Endothelial cell of umbilical vein (primary cell): ENCODE data around the gene TOM1L2. TPM values are rescaled to one million over a fixed set of nuclear protein-coding genes. Genes with fewer than 3 reads are reported as not detected.

ENCODE experiments used
- BruUV-seq: library from RNA; stranded (reverse); fragments of 400-500 nt; replicated peaks from 2 replicates; lab custom pipeline; 2021; lab: Mats Ljungman, UMichigan
- CTCF ChIA-PET: fragments of 300-600, 350-600 bp; sonication (Branson Sonifier 250); formaldehyde crosslinking; loops from one replicate; lab custom pipeline; 2021; ENCODE audit warnings: antibody characterized with exemption, inconsistent platforms; lab: Charles Lee
- POLR2A ChIA-PET: fragments of 300-600, 350-600 bp; sonication (Branson Sonifier 250); formaldehyde crosslinking; loops from one replicate; lab custom pipeline; 2021; ENCODE audit warnings: antibody characterized with exemption, inconsistent platforms; lab: Charles Lee
- DNase-seq: peaks from one replicate; pipeline ENCODE4 v3.0.0-alpha.2; 2011; ENCODE audit warnings: low read depth, low spot score
- FAIRE-seq: peaks from 2 replicates; lab custom pipeline; 2011; peaks lifted over from hg19 to GRCh38; lab: Jason Lieb, UNC
- H2AFZ ChIP-seq: 2 replicates; pipeline ENCODE4 v1.6.0; 2012; ENCODE audit warnings: low read depth, low read length, control low read depth, inconsistent platforms
- H3K27ac ChIP-seq: 2 replicates; pipeline ENCODE4 v1.5.1; 2011; ENCODE audit warnings: low read depth, mild to moderate bottlenecking, control low read depth, low read length, moderate library complexity; ENCODE audit not compliant: insufficient read depth
- H3K27me3 ChIP-seq, 2 experiments: 2 replicates each; pipeline versions ENCODE4 v1.6.0 to v1.6.1; 2011; ENCODE audit warnings: low read length in 2 of 2, mixed read lengths in 1 of 2; ENCODE audit not compliant: control insufficient read depth in 2 of 2, insufficient read depth in 2 of 2
- H3K36me3 ChIP-seq, 2 experiments: 2 replicates in 1 of 2; 3 replicates in 1 of 2; pipeline ENCODE4 v1.5.1; 2011; ENCODE audit warnings: low read length in 2 of 2, mild to moderate bottlenecking in 1 of 2, moderate library complexity in 1 of 2; ENCODE audit not compliant: control insufficient read depth in 2 of 2, insufficient read depth in 2 of 2; ENCODE audit errors: extremely low read depth in 1 of 2
- H3K4me1 ChIP-seq: 3 replicates; pipeline ENCODE4 v1.5.1; 2011; ENCODE audit warnings: mild to moderate bottlenecking, low read length; ENCODE audit not compliant: control insufficient read depth, insufficient read depth; ENCODE audit errors: extremely low read depth
- H3K4me2 ChIP-seq: 2 replicates; pipeline ENCODE4 v1.6.1; 2011; ENCODE audit warnings: low read length, control low read depth, mixed read lengths; ENCODE audit not compliant: insufficient read depth
- H3K4me3 ChIP-seq, 3 experiments: fragments of 200-600 bp in 1 of 3; sonication (generic), shearing (Covaris generic) in 1 of 3; replicated peaks in 1 of 3; 2 replicates each; pipeline ENCODE4 v1.5.1; 2011 to 2016; ENCODE audit warnings: control low read depth in 3 of 3, low read length in 3 of 3, mild to moderate bottlenecking in 2 of 3, inconsistent platforms in 1 of 3, low read depth in 1 of 3, moderate library complexity in 1 of 3; ENCODE audit not compliant: insufficient read depth in 1 of 3
- H3K79me2 ChIP-seq: 2 replicates; pipeline ENCODE4 v1.6.0; 2012; ENCODE audit warnings: low read length, inconsistent platforms; ENCODE audit not compliant: control insufficient read depth, insufficient read depth
- H3K9ac ChIP-seq: replicated peaks from 2 replicates; pipeline ENCODE3; 2011; ENCODE audit warnings: low read length, control low read depth; ENCODE audit not compliant: insufficient read depth; ENCODE audit errors: extremely low read depth
- H3K9me1 ChIP-seq: replicated peaks from 3 replicates; pipeline ENCODE4 v1.6.0; 2011; ENCODE audit warnings: mild to moderate bottlenecking, low read length; ENCODE audit not compliant: control insufficient read depth, insufficient read depth; ENCODE audit errors: extremely low read depth
- H3K9me3 ChIP-seq: replicated peaks from 2 replicates; pipeline ENCODE4 v1.5.1; 2012; ENCODE audit warnings: low read length, inconsistent platforms; ENCODE audit not compliant: control insufficient read depth, insufficient read depth
- H4K20me1 ChIP-seq: replicated peaks from 2 replicates; pipeline ENCODE3; 2011; ENCODE audit warnings: mild to moderate bottlenecking, low read length; ENCODE audit not compliant: control insufficient read depth, insufficient read depth; ENCODE audit errors: extremely low read depth
- EZH2 ChIP-seq: IDR thresholded peaks from 2 replicates; pipeline ENCODE4 v1.6.1; 2012; ENCODE audit warnings: borderline replicate concordance, low read depth, mild to moderate bottlenecking, moderate library complexity, low read length, inconsistent platforms; ENCODE audit not compliant: severe bottlenecking
- FOS ChIP-seq: IDR thresholded peaks from 2 replicates; pipeline ENCODE4 v1.6.1; 2011; ENCODE audit warnings: mild to moderate bottlenecking, low read length, moderate library complexity, borderline replicate concordance; ENCODE audit not compliant: insufficient read depth
- GATA2 ChIP-seq: IDR thresholded peaks from 2 replicates; pipeline ENCODE4 v1.7.0; 2011; ENCODE audit warnings: low read depth, mild to moderate bottlenecking, moderate library complexity, mixed read lengths, low read length; ENCODE audit not compliant: insufficient read length, insufficient read depth
- JUN ChIP-seq: IDR thresholded peaks from 2 replicates; pipeline ENCODE4 v1.6.1; 2011; ENCODE audit warnings: borderline replicate concordance, low read depth; ENCODE audit not compliant: insufficient read length, insufficient read depth
- MYC ChIP-seq: IDR thresholded peaks from one replicate; pipeline ENCODE4 v1.6.1; 2011; ENCODE audit warnings: mild to moderate bottlenecking, low read depth, low read length
- POLR2A ChIP-seq: IDR thresholded peaks from 2 replicates; pipeline ENCODE4 v1.6.1; 2012; ENCODE audit warnings: low read depth, mild to moderate bottlenecking, control low read depth, low read length
- POLR2AphosphoS5 ChIP-seq: IDR thresholded peaks from 2 replicates; pipeline ENCODE4 v1.6.1; 2012; ENCODE audit warnings: low read depth, mild to moderate bottlenecking, control low read depth, low read length, moderate library complexity; ENCODE audit not compliant: insufficient read depth
- dilution Hi-C: fragments of 300-500 bp; cut with MboI; formaldehyde crosslinking; loops from one replicate; pipeline ENCODE4 v1.15.0; 2019; ENCODE audit warnings: low sequenced_read_pairs; ENCODE audit not compliant: extremely low pct_ligation_motif_present
- intact Hi-C: fragments of 100-400 bp; cut with micrococcal nuclease; formaldehyde crosslinking; loops from one replicate; pipeline ENCODE4 v1.10.0; 2022
- polyA plus RNA-seq, 4 experiments: library from polyadenylated mRNA; depleted of rRNA in 3 of 4; stranded (reverse) in 3 of 4; unstranded in 1 of 4; fragments of >200 nt; gene quantifications; 2 replicates each; pipeline versions ENCODE4 v1.2.1 to v1.2.3, GENCODE V29; 2011 to 2012; ENCODE audit warnings: missing spikeins in 1 of 4
- total RNA-seq: library from RNA; stranded (reverse); gene quantifications from 2 replicates; pipeline ENCODE4 v1.2.3, GENCODE V29; 2021
- TF ChIP-seq, protein P1 (sequence below): IDR thresholded peaks from 2 replicates; pipeline ENCODE4 v1.6.1; 2011; ENCODE audit not compliant: insufficient read depth, insufficient read length
- TF ChIP-seq, protein P2 (sequence below), 2 donors: IDR thresholded peaks; 1 replicate in 1 of 2; 2 replicates in 1 of 2; pipeline ENCODE4 v1.5.1; 2011; ENCODE audit warnings: low read length in 2 of 2, mild to moderate bottlenecking in 2 of 2, moderate library complexity in 2 of 2, control low read depth in 1 of 2, inconsistent platforms in 1 of 2, low read depth in 1 of 2; ENCODE audit not compliant: insufficient read depth in 1 of 2; ENCODE audit errors: extremely low read depth in 1 of 2

Gene TOM1L2
- total and polyA plus RNA-seq, 2 donors (not counting 3 experiments of a cell fraction or from before 2014, with no cell fraction given), result 31.7 to 37.6 TPM

DNA sequence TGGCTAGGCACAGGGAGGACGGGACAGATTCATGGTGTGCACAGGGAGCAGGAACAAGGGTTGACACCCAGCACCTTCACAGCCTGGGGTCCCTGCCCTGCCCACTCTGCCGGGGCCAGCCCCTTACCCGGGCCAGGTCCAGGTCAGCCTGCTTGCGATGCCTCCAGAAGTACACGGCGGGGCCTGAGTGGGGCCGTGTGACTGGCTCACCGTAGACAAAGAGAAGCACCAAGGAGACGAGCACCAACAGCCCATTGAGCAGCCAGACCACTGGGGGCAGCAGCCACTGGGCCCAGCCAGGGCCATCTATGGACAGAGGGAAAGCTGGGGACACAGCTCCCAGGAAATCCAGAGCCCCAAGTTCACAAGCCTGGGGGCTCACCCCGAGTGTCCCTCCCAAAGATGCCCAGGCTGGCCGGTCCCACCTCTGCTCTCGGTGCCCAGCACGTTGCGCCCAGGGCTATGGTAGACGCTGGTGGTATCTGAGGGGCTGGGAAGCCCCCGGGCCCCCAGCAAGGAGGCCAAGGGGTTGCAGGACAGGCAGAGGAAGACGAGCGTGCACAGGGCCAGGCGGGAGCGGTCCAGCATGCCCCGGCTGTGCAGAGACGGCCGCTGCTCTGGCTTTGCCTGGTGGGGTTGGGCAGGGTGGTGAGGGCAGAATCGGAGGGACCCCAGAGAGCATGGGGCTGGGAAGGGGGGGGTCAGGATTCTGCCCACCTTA lies 155.2 kb downstream of the TOM1L2 start:
- Histone ChIP-seq H3K9me1 (no peaks in the 10 kb centered on the region), H3K4me2 (no peak overlapping the region), H3K9ac (no peak overlapping the region), H3K36me3 (peaks cover 15 to 30% of the 10 kb centered on the region in 2 experiments), H3K4me3 (no peak overlapping the region), H3K9me3 (no peaks in the 10 kb centered on the region), H3K4me1 (peaks cover 10% of the 10 kb centered on the region), H3K27me3 (no peaks in the 10 kb centered on the region), H3K27ac (no peak overlapping the region), H3K79me2 (peaks cover 11% of the 10 kb centered on the region), H4K20me1 (no peaks in the 10 kb centered on the region), H2AFZ (no peak overlapping the region)
- POLR2A ChIA-PET, result no interaction called here
- no peak for TF ChIP-seq EZH2
- TF ChIP-seq, protein P1, sequence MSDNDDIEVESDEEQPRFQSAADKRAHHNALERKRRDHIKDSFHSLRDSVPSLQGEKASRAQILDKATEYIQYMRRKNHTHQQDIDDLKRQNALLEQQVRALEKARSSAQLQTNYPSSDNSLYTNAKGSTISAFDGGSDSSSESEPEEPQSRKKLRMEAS, result no peak
- TF ChIP-seq GATA2, result no peak
- no peak for TF ChIP-seq MYC
- TF ChIP-seq, protein P2, sequence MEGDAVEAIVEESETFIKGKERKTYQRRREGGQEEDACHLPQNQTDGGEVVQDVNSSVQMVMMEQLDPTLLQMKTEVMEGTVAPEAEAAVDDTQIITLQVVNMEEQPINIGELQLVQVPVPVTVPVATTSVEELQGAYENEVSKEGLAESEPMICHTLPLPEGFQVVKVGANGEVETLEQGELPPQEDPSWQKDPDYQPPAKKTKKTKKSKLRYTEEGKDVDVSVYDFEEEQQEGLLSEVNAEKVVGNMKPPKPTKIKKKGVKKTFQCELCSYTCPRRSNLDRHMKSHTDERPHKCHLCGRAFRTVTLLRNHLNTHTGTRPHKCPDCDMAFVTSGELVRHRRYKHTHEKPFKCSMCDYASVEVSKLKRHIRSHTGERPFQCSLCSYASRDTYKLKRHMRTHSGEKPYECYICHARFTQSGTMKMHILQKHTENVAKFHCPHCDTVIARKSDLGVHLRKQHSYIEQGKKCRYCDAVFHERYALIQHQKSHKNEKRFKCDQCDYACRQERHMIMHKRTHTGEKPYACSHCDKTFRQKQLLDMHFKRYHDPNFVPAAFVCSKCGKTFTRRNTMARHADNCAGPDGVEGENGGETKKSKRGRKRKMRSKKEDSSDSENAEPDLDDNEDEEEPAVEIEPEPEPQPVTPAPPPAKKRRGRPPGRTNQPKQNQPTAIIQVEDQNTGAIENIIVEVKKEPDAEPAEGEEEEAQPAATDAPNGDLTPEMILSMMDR (IDR thresholded peaks at IDR 0.05; ENCODE audit: extremely low read depth in 1 of 2, insufficient read depth in 1 of 2, low read depth in 1 of 2, low read length in 2 of 2), result no peak
- TF ChIP-seq POLR2AphosphoS5, result no peak
- no peak for TF ChIP-seq FOS
- TF ChIP-seq JUN, result no peak
- no peak for TF ChIP-seq POLR2A
- intact Hi-C loops, result loop anchor here (5.0 kb wide), 1 partner anchor 610 kb away; the partner anchor contains the start of gene PLD6
- CTCF ChIA-PET, result interaction anchor here (8.9 kb wide), 1 partner anchor 45 kb away, joined by 68 read pairs; no protein-coding TSS in a partner anchor
- no peak for DNase-seq
- dilution Hi-C loops, result no loop called here
- FAIRE-seq, result no peak
- BruUV-seq, result TSS peak; percentile 6
